ENCODE results near the gene TFF1. TPM values are rescaled to one million over a fixed set of nuclear protein-coding genes. Genes with fewer than 3 reads are reported as not detected.

The TFF1 gene
- total RNA-seq, 1 experiment from 2014 or later: 2.2 TPM

DNA sequence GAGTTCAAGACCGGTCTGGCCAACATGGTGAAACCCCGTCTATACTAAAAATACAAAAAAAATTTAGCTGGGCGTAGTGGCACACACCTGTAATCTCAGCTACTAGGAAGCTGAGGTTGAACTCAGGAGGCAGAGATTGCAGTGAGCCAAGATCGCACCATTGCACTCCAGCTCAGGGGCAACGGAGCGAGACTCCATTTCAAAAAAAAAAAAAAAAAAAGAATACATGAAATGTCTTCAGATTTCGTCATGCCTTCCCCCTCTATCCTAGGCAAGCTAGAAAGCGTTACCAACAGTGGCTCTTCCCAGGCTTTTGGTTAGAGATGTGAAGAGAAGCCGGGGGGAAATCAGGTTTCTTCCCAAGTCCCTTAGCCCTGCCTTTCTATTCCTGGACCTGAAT is 3.6 kb downstream of the TFF1 start:
- no peaks in the 10 kb centered on the region for H3K36me3 ChIP-seq (ENCODE audit: low read depth)
- BruUV-seq (replicated peaks): no TSS peak
- H3K4me3 ChIP-seq: no peak overlapping the region
- no peak for TF ChIP-seq EZH2 (IDR thresholded peaks at IDR 0.05; ENCODE audit: low read depth)
- TF ChIP-seq, protein P1, sequence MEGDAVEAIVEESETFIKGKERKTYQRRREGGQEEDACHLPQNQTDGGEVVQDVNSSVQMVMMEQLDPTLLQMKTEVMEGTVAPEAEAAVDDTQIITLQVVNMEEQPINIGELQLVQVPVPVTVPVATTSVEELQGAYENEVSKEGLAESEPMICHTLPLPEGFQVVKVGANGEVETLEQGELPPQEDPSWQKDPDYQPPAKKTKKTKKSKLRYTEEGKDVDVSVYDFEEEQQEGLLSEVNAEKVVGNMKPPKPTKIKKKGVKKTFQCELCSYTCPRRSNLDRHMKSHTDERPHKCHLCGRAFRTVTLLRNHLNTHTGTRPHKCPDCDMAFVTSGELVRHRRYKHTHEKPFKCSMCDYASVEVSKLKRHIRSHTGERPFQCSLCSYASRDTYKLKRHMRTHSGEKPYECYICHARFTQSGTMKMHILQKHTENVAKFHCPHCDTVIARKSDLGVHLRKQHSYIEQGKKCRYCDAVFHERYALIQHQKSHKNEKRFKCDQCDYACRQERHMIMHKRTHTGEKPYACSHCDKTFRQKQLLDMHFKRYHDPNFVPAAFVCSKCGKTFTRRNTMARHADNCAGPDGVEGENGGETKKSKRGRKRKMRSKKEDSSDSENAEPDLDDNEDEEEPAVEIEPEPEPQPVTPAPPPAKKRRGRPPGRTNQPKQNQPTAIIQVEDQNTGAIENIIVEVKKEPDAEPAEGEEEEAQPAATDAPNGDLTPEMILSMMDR (conservative IDR thresholded peaks at IDR 0.05): no peak
- peak overlapping the region; percentile 53 for H3K4me2 ChIP-seq
- peaks cover 38% of the 10 kb centered on the region for H3K4me1 ChIP-seq (replicated peaks; ENCODE audit: insufficient read depth)
- ChIA-PET CTCF (interaction anchor here (0.6 to 0.7 kb wide), 3 partner anchors 53 to 270 kb away, joined by 3 to 7 read pairs (median 4); no protein-coding TSS in a partner anchor), POLR2A (ENCODE audit: unreplicated experiment) (no interaction called here)
- no peaks in the 10 kb centered on the region for H3K27me3 ChIP-seq (ENCODE audit: insufficient read depth, low read depth)
- H3K27ac ChIP-seq: peak overlapping the region; percentile 60
- intact Hi-C loops (cut with micrococcal nuclease; ENCODE audit: unreplicated experiment): no loop called here
- no peaks in the 10 kb centered on the region for H3K9me3 ChIP-seq (ENCODE audit: insufficient read depth, low read depth)
- no peaks in the 10 kb centered on the region for H3K9me2 ChIP-seq (ENCODE audit: insufficient read depth)
- no peak for DNase-seq
- H3F3A ChIP-seq (ENCODE audit: insufficient read depth, low read depth): peaks cover 25% of the 10 kb centered on the region
- H3K79me2 ChIP-seq (ENCODE audit: low read depth): no peaks in the 10 kb centered on the region
- H4K20me1 ChIP-seq (ENCODE audit: insufficient read depth): no peaks in the 10 kb centered on the region
- H2AFZ ChIP-seq: no peak overlapping the region

DNA sequence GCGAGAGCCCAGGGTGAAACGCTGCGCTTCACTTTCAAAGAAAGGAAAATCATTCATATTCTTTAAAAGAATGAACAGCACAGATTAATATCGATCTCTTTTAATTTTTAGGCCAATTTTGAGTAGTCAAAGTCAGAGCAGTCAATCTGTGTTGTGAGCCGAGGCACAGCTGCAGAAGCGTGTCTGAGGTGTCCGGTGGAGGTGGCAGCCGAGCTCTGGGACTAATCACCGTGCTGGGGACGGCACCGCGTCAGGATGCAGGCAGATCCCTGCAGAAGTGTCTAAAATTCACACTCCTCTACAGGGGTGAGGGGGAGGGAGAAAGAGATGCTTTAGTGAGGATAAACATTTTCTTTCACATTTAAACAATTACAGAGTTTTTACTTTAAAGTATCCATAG is 4.1 kb downstream of the TFF1 start:
- no peaks in the 10 kb centered on the region for H3K36me3 ChIP-seq (ENCODE audit: low read depth)
- H3F3A ChIP-seq (ENCODE audit: insufficient read depth, low read depth): peaks cover 23% of the 10 kb centered on the region
- H3K9me2 ChIP-seq (ENCODE audit: insufficient read depth): no peaks in the 10 kb centered on the region
- no peak for TF ChIP-seq EZH2 (IDR thresholded peaks at IDR 0.05; ENCODE audit: low read depth)
- TF ChIP-seq, protein P1 (conservative IDR thresholded peaks at IDR 0.05): no peak
- H3K27ac ChIP-seq: no peak overlapping the region
- BruUV-seq (replicated peaks): no TSS peak
- H3K4me2 ChIP-seq: no peak overlapping the region
- H3K4me1 ChIP-seq (replicated peaks; ENCODE audit: insufficient read depth): peaks cover 33% of the 10 kb centered on the region
- no peaks in the 10 kb centered on the region for H3K27me3 ChIP-seq (ENCODE audit: insufficient read depth, low read depth)
- CTCF ChIA-PET: interaction anchor here (0.7 kb wide), 1 partner anchor 153 kb away, joined by 4 read pairs; no protein-coding TSS in a partner anchor
- POLR2A ChIA-PET (ENCODE audit: unreplicated experiment): no interaction called here
- H3K9me3 ChIP-seq (ENCODE audit: insufficient read depth, low read depth): no peaks in the 10 kb centered on the region
- no peak for DNase-seq
- H3K79me2 ChIP-seq (ENCODE audit: low read depth): no peaks in the 10 kb centered on the region
- H2AFZ ChIP-seq: no peak overlapping the region
- H3K4me3 ChIP-seq: no peak overlapping the region
- intact Hi-C loops (cut with micrococcal nuclease; ENCODE audit: unreplicated experiment): no loop called here
- no peaks in the 10 kb centered on the region for H4K20me1 ChIP-seq (ENCODE audit: insufficient read depth)

DNA sequence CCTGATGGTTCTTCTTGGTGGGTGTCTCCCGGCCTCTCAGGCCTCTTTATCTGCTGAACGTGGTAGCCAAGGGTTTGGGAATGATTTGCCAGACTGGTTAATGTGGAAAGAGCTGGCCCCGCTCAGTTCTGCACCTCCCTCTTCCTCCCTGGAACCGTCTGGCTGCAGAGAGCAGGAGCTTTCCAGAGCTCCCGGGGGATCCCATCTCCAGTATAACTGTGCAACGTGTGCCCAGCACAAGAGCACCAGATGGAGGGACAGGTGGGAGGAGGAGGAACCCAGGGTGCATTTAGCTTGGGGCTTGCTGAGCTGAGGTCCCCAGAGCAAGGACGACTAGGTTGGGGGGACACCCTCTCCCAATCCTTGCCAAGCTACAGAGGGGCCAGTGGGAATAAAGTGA is 5.0 kb downstream of the TFF1 start:
- no peaks in the 10 kb centered on the region for H3K79me2 ChIP-seq (ENCODE audit: low read depth)
- no peaks in the 10 kb centered on the region for H3K27me3 ChIP-seq (ENCODE audit: insufficient read depth, low read depth)
- H3K4me2 ChIP-seq: no peak overlapping the region
- no peak for TF ChIP-seq EZH2 (IDR thresholded peaks at IDR 0.05; ENCODE audit: low read depth)
- TF ChIP-seq, protein P1 (conservative IDR thresholded peaks at IDR 0.05): no peak
- intact Hi-C loops (cut with micrococcal nuclease; ENCODE audit: unreplicated experiment): no loop called here
- H4K20me1 ChIP-seq (ENCODE audit: insufficient read depth): no peaks in the 10 kb centered on the region
- H3K9me3 ChIP-seq (ENCODE audit: insufficient read depth, low read depth): no peaks in the 10 kb centered on the region
- no peak overlapping the region for H2AFZ ChIP-seq
- no peaks in the 10 kb centered on the region for H3K36me3 ChIP-seq (ENCODE audit: low read depth)
- peaks cover 26% of the 10 kb centered on the region for H3K4me1 ChIP-seq (replicated peaks; ENCODE audit: insufficient read depth)
- no TSS peak for BruUV-seq (replicated peaks)
- ChIA-PET CTCF (no interaction called here), POLR2A (ENCODE audit: unreplicated experiment) (no interaction called here)
- H3K4me3 ChIP-seq: no peak overlapping the region
- no peaks in the 10 kb centered on the region for H3K9me2 ChIP-seq (ENCODE audit: insufficient read depth)
- no peak overlapping the region for H3K27ac ChIP-seq
- H3F3A ChIP-seq (ENCODE audit: insufficient read depth, low read depth): peaks cover 18% of the 10 kb centered on the region
- DNase-seq: no peak
